ENCODE results near the gene P2RX4. TPM values are rescaled to one million over a fixed set of nuclear protein-coding genes. Genes with fewer than 3 reads are reported as not detected.

P2RX4 gene
- total and polyA plus RNA-seq, 2 of the 13 experiments (the other 11 are each of a cell fraction or from before 2014, with no cell fraction given), result 13.8 to 30.8 TPM

GRCh38 chr12:121241156-121241970 lies 31.4 kb downstream of the P2RX4 start:
- WGBS (ENCODE audit: low lambda C conversion rate), result 100% methylated on average over 5 of the region's 17 CpGs
- ChIA-PET CTCF (ENCODE audit: low intra/inter-chr PET ratio, low total read pairs) (no interaction called here), POLR2A (no interaction called here)
- peaks cover 12 to 23% of the 10 kb centered on the region in 2 experiments; a peak in 3 of 5 replicates for H3K36me3 ChIP-seq (replicated peaks in 1 of 2; ENCODE audit: control insufficient read depth in 1 of 2, insufficient read depth in 2 of 2, low read length in 2 of 2)
- H3K79me2 ChIP-seq (ENCODE audit: insufficient read depth, low read length), result no peaks in the 10 kb centered on the region
- H3K4me3 ChIP-seq (replicated peaks in 1 of 3; ENCODE audit: insufficient read depth in 1 of 3, low read depth in 2 of 3, low read length in 3 of 3), result no peak overlapping the region
- no peak overlapping the region for H2AFZ ChIP-seq (ENCODE audit: low read length)
- no peaks in the 10 kb centered on the region for H4K20me1 ChIP-seq (ENCODE audit: insufficient read depth, low read length)
- H3K4me1 ChIP-seq (ENCODE audit: insufficient read depth, low read length), result no peaks in the 10 kb centered on the region
- intact Hi-C loops (cut with micrococcal nuclease; ENCODE audit: unreplicated experiment), result no loop called here
- no peak overlapping the region for H3K27ac ChIP-seq (ENCODE audit: extremely low read length, insufficient read depth, low read length)
- no peak overlapping the region for H3K9ac ChIP-seq (ENCODE audit: insufficient read depth, low read depth, low read length)
- no TSS peak for BruUV-seq (replicated peaks)
- no peak for FAIRE-seq
- TF ChIP-seq TGIF2 (CRISPR knock-in tag; IDR thresholded peaks at IDR 0.05) (no peak), ZNF563 (CRISPR knock-in tag; IDR thresholded peaks at IDR 0.05) (no peak)
- DNase-seq (ENCODE audit: low spot score), result no peak
- in situ Hi-C loops (cut with HindIII; ENCODE audit: extremely low pct_ligation_motif_present, low pct_unique_long_range_greater_than_20kb), result no loop called here
- no peak for ATAC-seq
- no peak overlapping the region for H3K4me2 ChIP-seq (ENCODE audit: low read depth, low read length)
- no peaks in the 10 kb centered on the region for H3K9me3 ChIP-seq (ENCODE audit: low read length)
- no peaks in the 10 kb centered on the region for H3K27me3 ChIP-seq (ENCODE audit: control insufficient read depth in 1 of 2, insufficient read depth in 2 of 2, low read length in 2 of 2)

GRCh38 chr12:121245031-121245430 lies 35.1 kb downstream of the P2RX4 start:
- in situ Hi-C loops (cut with HindIII; ENCODE audit: extremely low pct_ligation_motif_present, low pct_unique_long_range_greater_than_20kb) (no loop called here), intact Hi-C loops (cut with micrococcal nuclease; ENCODE audit: unreplicated experiment) (no loop called here)
- BruUV-seq (replicated peaks), result no TSS peak

More at GRCh38 chr12:121245031-121245430, 35.1 kb downstream of the P2RX4 start:
- H3K79me2 ChIP-seq (ENCODE audit: insufficient read depth, low read length), result no peaks in the 10 kb centered on the region
- POLR2A ChIA-PET, result no interaction called here
- WGBS (ENCODE audit: low lambda C conversion rate), result 97% methylated on average over 14 of the region's 14 CpGs
- no peak overlapping the region for H3K9ac ChIP-seq (ENCODE audit: insufficient read depth, low read depth, low read length)
- TF ChIP-seq PRPF4 (IDR thresholded peaks at IDR 0.05; ENCODE audit: low read depth, low read length, poor library complexity, severe bottlenecking), result no peak
- TF ChIP-seq CBX5 (CRISPR knock-in tag; IDR thresholded peaks at IDR 0.05; ENCODE audit: borderline replicate concordance), result no peak
- TF ChIP-seq TRIM24 (CRISPR knock-in tag; IDR thresholded peaks at IDR 0.05), result no peak
- TF ChIP-seq, protein P1, sequence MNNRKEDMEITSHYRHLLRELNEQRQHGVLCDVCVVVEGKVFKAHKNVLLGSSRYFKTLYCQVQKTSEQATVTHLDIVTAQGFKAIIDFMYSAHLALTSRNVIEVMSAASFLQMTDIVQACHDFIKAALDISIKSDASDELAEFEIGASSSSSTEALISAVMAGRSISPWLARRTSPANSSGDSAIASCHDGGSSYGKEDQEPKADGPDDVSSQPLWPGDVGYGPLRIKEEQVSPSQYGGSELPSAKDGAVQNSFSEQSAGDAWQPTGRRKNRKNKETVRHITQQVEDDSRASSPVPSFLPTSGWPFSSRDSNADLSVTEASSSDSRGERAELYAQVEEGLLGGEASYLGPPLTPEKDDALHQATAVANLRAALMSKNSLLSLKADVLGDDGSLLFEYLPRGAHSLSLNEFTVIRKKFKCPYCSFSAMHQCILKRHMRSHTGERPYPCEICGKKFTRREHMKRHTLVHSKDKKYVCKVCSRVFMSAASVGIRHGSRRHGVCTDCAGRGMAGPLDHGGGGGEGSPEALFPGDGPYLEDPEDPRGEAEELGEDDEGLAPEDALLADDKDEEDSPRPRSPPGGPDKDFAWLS (CRISPR knock-in tag; IDR thresholded peaks at IDR 0.05; ENCODE audit: borderline replicate concordance), result no peak
- no peak for TF ChIP-seq ETV6 (CRISPR knock-in tag; conservative IDR thresholded peaks at IDR 0.05)
- no peak for TF ChIP-seq POLR2AphosphoS5 (IDR thresholded peaks at IDR 0.05; ENCODE audit: low read depth, low read length)
- no peak for TF ChIP-seq ZNF264 (CRISPR knock-in tag; IDR thresholded peaks at IDR 0.05)
- no peak for TF ChIP-seq MZF1 (CRISPR knock-in tag; IDR thresholded peaks at IDR 0.05; ENCODE audit: borderline replicate concordance)
- no peak overlapping the region for H2AFZ ChIP-seq (ENCODE audit: low read length)
- CTCF ChIA-PET (ENCODE audit: low intra/inter-chr PET ratio, low total read pairs), result no interaction called here
- peaks cover 20 to 49% of the 10 kb centered on the region in 2 experiments for H3K36me3 ChIP-seq (replicated peaks in 1 of 2; ENCODE audit: control insufficient read depth in 1 of 2, insufficient read depth in 2 of 2, low read length in 2 of 2)
- DNase-seq (ENCODE audit: low spot score), result no peak
- FAIRE-seq, result no peak
- no peak overlapping the region for H3K4me2 ChIP-seq (ENCODE audit: low read depth, low read length)
- no peaks in the 10 kb centered on the region for H4K20me1 ChIP-seq (ENCODE audit: insufficient read depth, low read length)
- no peaks in the 10 kb centered on the region for H3K27me3 ChIP-seq (ENCODE audit: control insufficient read depth in 1 of 2, insufficient read depth in 2 of 2, low read length in 2 of 2)
- no peak; the same call in 2 of the 3 replicates for ATAC-seq
- H3K9me3 ChIP-seq (ENCODE audit: low read length), result no peaks in the 10 kb centered on the region
- no peaks in the 10 kb centered on the region for H3K4me1 ChIP-seq (ENCODE audit: insufficient read depth, low read length)
- no peak overlapping the region for H3K4me3 ChIP-seq (replicated peaks in 1 of 3; ENCODE audit: insufficient read depth in 1 of 3, low read depth in 2 of 3, low read length in 3 of 3)
- no peak overlapping the region for H3K27ac ChIP-seq (ENCODE audit: extremely low read length, insufficient read depth, low read length)
